NCI-H748 treated with DMSO at 0.1 percent for 48 hours (cell line): Measurements from ENCODE around the gene ATRNL1.

Experiments
- DNase-seq: peaks from one replicate; lab custom pipeline; 2025; lab: John Stamatoyannopoulos, UW

Gene ATRNL1

GRCh38 chr10:115093286-115093775 lies at the start of gene ATRNL1:
ATRNL1 (plus strand) TSS chr10:115093365; CDS start chr10:115093751, 386 bp downstream.
- DNase-seq = peak; percentile 4

GRCh38 chr10:115043719-115044118 lies 49.4 kb upstream of the ATRNL1 start:
- no peak for DNase-seq

- DNase-seq = no peak
Observed at GRCh38 chr10:115044891-115045290, 48.3 kb upstream of the ATRNL1 start.

- no peak for DNase-seq
Observed at GRCh38 chr10:115045499-115045898, 47.7 kb upstream of the ATRNL1 start.

GRCh38 chr10:115046686-115047236 lies 46.4 kb upstream of the ATRNL1 start:
- no peak for DNase-seq

- DNase-seq = no peak
Observed at GRCh38 chr10:115047705-115048104, 45.5 kb upstream of the ATRNL1 start.

GRCh38 chr10:115049318-115049717 lies 43.8 kb upstream of the ATRNL1 start:
- no peak for DNase-seq

- no peak for DNase-seq
Observed at GRCh38 chr10:115049960-115050359, 43.2 kb upstream of the ATRNL1 start.

- no peak for DNase-seq
Observed at GRCh38 chr10:115050375-115051010, 42.7 kb upstream of the ATRNL1 start.

- DNase-seq = no peak
Observed at GRCh38 chr10:115051216-115051615, 41.9 kb upstream of the ATRNL1 start.

GRCh38 chr10:115052226-115052625 lies 40.9 kb upstream of the ATRNL1 start:
- no peak for DNase-seq

GRCh38 chr10:115052728-115053127 lies 40.4 kb upstream of the ATRNL1 start:
- no peak for DNase-seq

GRCh38 chr10:115056186-115056585 lies 37.0 kb upstream of the ATRNL1 start:
- no peak for DNase-seq

GRCh38 chr10:115059301-115059898 lies 33.8 kb upstream of the ATRNL1 start:
- DNase-seq = no peak

- DNase-seq = no peak
Observed at GRCh38 chr10:115063701-115064658, 29.2 kb upstream of the ATRNL1 start.

- no peak for DNase-seq
Observed at GRCh38 chr10:115065801-115066200, 27.4 kb upstream of the ATRNL1 start.

GRCh38 chr10:115066528-115066927 lies 26.6 kb upstream of the ATRNL1 start:
- DNase-seq = no peak

GRCh38 chr10:115073796-115074195 lies 19.4 kb upstream of the ATRNL1 start:
- DNase-seq = no peak

- DNase-seq = no peak
Observed at GRCh38 chr10:115082506-115082905, 10.7 kb upstream of the ATRNL1 start.

GRCh38 chr10:115084277-115084850 lies 8.8 kb upstream of the ATRNL1 start:
- DNase-seq = no peak

GRCh38 chr10:115091161-115091560 lies 2.0 kb upstream of the ATRNL1 start:
- no peak for DNase-seq

- no peak for DNase-seq
Observed at GRCh38 chr10:115092258-115092554, 959 bp upstream of the ATRNL1 start.
